Gastrocnemius medialis (tissue), 4 donors: ENCODE data around the gene PLEKHG4. TPM values are rescaled to one million over a fixed set of nuclear protein-coding genes. Genes with fewer than 3 reads are reported as not detected.
A peak's percentile ranks its signal among the peaks of the same experiment; 100 is the strongest.

ENCODE experiments used
- ATAC-seq, 2 donors: fragments of 150-250 bp; one replicate each; pipeline ENCODE4 v1.9.1; 2016
- DNase-seq, 2 donors: peaks; one replicate each; pipeline ENCODE4 v3.0.0-alpha.2; 2019
- H3K27ac ChIP-seq, 4 donors: fragments of 200-600 bp; sonication (generic); 1 replicate in 1 of 4; 2 replicates in 3 of 4; pipeline ENCODE4 v1.5.1; 2016 to 2018; ENCODE audit warnings: mild to moderate bottlenecking in 2 of 4, moderate library complexity in 1 of 4
- H3K27me3 ChIP-seq, 3 donors: fragments of 200-600 bp; sonication (generic) in 2 of 3; 1 replicate in 1 of 3; 2 replicates in 2 of 3; pipeline versions ENCODE4 v1.5.1 to v1.6.0; 2016 to 2019; ENCODE audit warnings: mild to moderate bottlenecking in 1 of 3, moderate library complexity in 1 of 3
- H3K36me3 ChIP-seq, 2 donors: fragments of 200-600 bp; sonication (generic) in 1 of 2; one replicate each; pipeline ENCODE4 v1.5.1; 2017 to 2018
- H3K4me1 ChIP-seq, 2 donors: fragments of 200-600 bp; sonication (generic) in 1 of 2; one replicate each; pipeline ENCODE4 v1.5.1; 2016 to 2017; ENCODE audit warnings: mild to moderate bottlenecking in 2 of 2
- H3K4me3 ChIP-seq, 4 donors: fragments of 200-600 bp; sonication (generic) in 3 of 4; 1 replicate in 1 of 4; 2 replicates in 3 of 4; pipeline ENCODE4 v1.5.1; 2016 to 2019; ENCODE audit warnings: mild to moderate bottlenecking in 2 of 4
- H3K9me3 ChIP-seq, 3 donors: fragments of 200-600 bp; sonication (generic) in 2 of 3; 1 replicate in 1 of 3; 2 replicates in 2 of 3; pipeline ENCODE4 v1.5.1; 2016 to 2019
- CTCF ChIP-seq, 5 experiments: fragments of 450-650 bp in 3 of 5; fragments of 200-600 bp in 2 of 5; sonication (generic) in 2 of 5; IDR thresholded peaks in 4 of 5; conservative IDR thresholded peaks in 1 of 5; 1 replicate in 4 of 5; 2 replicates in 1 of 5; pipeline ENCODE4 v1.5.1; 2016 to 2019; ENCODE audit warnings: antibody characterized with exemption in 5 of 5, mild to moderate bottlenecking in 3 of 5, moderate library complexity in 3 of 5
- POLR2A ChIP-seq, 2 donors: fragments of 450-650 bp; IDR thresholded peaks; one replicate each; pipeline ENCODE4 v1.6.1; 2017; ENCODE audit warnings: antibody characterized with exemption in 2 of 2, mild to moderate bottlenecking in 2 of 2, moderate library complexity in 2 of 2
- in situ Hi-C, 4 donors: fragments of 200-750 bp; cut with MboI; loops; one replicate each; pipeline versions ENCODE4 v1.15.0 to v1.8.0; 2017; ENCODE audit warnings: low sequenced_read_pairs in 4 of 4
- intact Hi-C: fragments of 100-400 bp; cut with DNase I; formaldehyde crosslinking; loops from one replicate; pipeline ENCODE4 v1.15.1; 2023; ENCODE audit warnings: low total_unique reads
- total RNA-seq, 4 donors: library from RNA; depleted of rRNA; stranded (reverse); fragments of >200 nt; gene quantifications; one replicate each; pipeline versions ENCODE4 v1.1.0 to v1.2.3, GENCODE V29; 2016

PLEKHG4 gene
- total RNA-seq, 4 donors from 2014 or later, result 1.1 to 16.5 (median 2.6) TPM

- Histone ChIP-seq H3K4me3 (no peak overlapping the region), H3K9me3 (no peaks in the 10 kb centered on the region), H3K36me3 (no peaks in the 10 kb centered on the region), H3K4me1 (no peaks in the 10 kb centered on the region), H3K27ac (no peak overlapping the region), H3K27me3 (no peaks in the 10 kb centered on the region)
- in situ Hi-C loops (no loop called here), intact Hi-C loops (no loop called here)
- ATAC-seq (peak in 1 of 2 donors; percentile 39), DNase-seq (no peak)
- no peak for TF ChIP-seq CTCF (IDR thresholded peaks at IDR 0.05 in 4 of 5, conservative IDR thresholded peaks at IDR 0.05 in 1 of 5)
- TF ChIP-seq POLR2A (IDR thresholded peaks at IDR 0.05), result no peak
These were observed 12.1 kb downstream of the PLEKHG4 start for GRCh38 chr16:67291461-67291860.

GRCh38 chr16:67294171-67294757, 14.9 kb downstream of the PLEKHG4 start:
- Histone ChIP-seq H3K9me3 (no peaks in the 10 kb centered on the region), H3K27ac (no peak overlapping the region), H3K27me3 (no peaks in the 10 kb centered on the region), H3K4me3 (no peak overlapping the region), H3K36me3 (no peaks in the 10 kb centered on the region), H3K4me1 (no peaks in the 10 kb centered on the region)
- TF ChIP-seq POLR2A (IDR thresholded peaks at IDR 0.05), result no peak
- no peak for TF ChIP-seq CTCF (IDR thresholded peaks at IDR 0.05 in 4 of 5, conservative IDR thresholded peaks at IDR 0.05 in 1 of 5)
- ATAC-seq, result no peak
- in situ Hi-C loops, result no loop called here
- DNase-seq, result no peak
- intact Hi-C loops, result no loop called here

GRCh38 chr16:67294938-67295361, 15.6 kb downstream of the PLEKHG4 start:
- Histone ChIP-seq H3K9me3 (no peaks in the 10 kb centered on the region), H3K4me3 (no peak overlapping the region), H3K36me3 (no peaks in the 10 kb centered on the region), H3K27ac (no peak overlapping the region), H3K4me1 (no peaks in the 10 kb centered on the region), H3K27me3 (no peaks in the 10 kb centered on the region)
- ATAC-seq, result no peak
- intact Hi-C loops, result no loop called here
- TF ChIP-seq CTCF (IDR thresholded peaks at IDR 0.05 in 4 of 5, conservative IDR thresholded peaks at IDR 0.05 in 1 of 5) (no peak), POLR2A (IDR thresholded peaks at IDR 0.05) (no peak)
- no peak for DNase-seq
- in situ Hi-C loops, result no loop called here

GRCh38 chr16:67296420-67296819, 17.1 kb downstream of the PLEKHG4 start:
- Histone ChIP-seq H3K36me3 (no peaks in the 10 kb centered on the region), H3K4me1 (no peaks in the 10 kb centered on the region), H3K4me3 (no peak overlapping the region), H3K27me3 (no peaks in the 10 kb centered on the region), H3K27ac (no peak overlapping the region), H3K9me3 (no peaks in the 10 kb centered on the region)
- DNase-seq, result no peak
- intact Hi-C loops, result no loop called here
- TF ChIP-seq POLR2A (IDR thresholded peaks at IDR 0.05) (no peak), CTCF (IDR thresholded peaks at IDR 0.05 in 4 of 5, conservative IDR thresholded peaks at IDR 0.05 in 1 of 5) (no peak)
- in situ Hi-C loops, result no loop called here
- ATAC-seq, result no peak

GRCh38 chr16:67298277-67298676, 18.9 kb downstream of the PLEKHG4 start:
- H3K27ac ChIP-seq, result no peak overlapping the region
- no peak for ATAC-seq
- no peak for DNase-seq
- H3K4me3 ChIP-seq, result no peak overlapping the region
- TF ChIP-seq CTCF (IDR thresholded peaks at IDR 0.05 in 4 of 5, conservative IDR thresholded peaks at IDR 0.05 in 1 of 5), result no peak
- no peaks in the 10 kb centered on the region for H3K36me3 ChIP-seq
- H3K9me3 ChIP-seq, result no peaks in the 10 kb centered on the region
- H3K27me3 ChIP-seq, result no peaks in the 10 kb centered on the region
- no peaks in the 10 kb centered on the region for H3K4me1 ChIP-seq
- in situ Hi-C loops, result no loop called here
- intact Hi-C loops, result no loop called here
